Cortex of kidney (tissue), 1 donor: Measurements from ENCODE around the gene UBB.

Experiments
- DNase-seq: peaks from one replicate; lab custom pipeline; 2025; lab: John Stamatoyannopoulos, UW

The UBB gene

GRCh38 chr17:16380640-16381495 is at the start of gene UBB:
Gene UBB, plus strand, starts transcription at chr17:16381091. Its CDS starts 817 bp downstream, at chr17:16381908.
- no peak for DNase-seq

- DNase-seq: no peak
These were observed 42.5 kb upstream of the UBB start for GRCh38 chr17:16338391-16338790.

- DNase-seq: no peak
These were observed 41.5 kb upstream of the UBB start for GRCh38 chr17:16339402-16339801.

- DNase-seq: no peak
These were observed 40.9 kb upstream of the UBB start for GRCh38 chr17:16339959-16340358.

GRCh38 chr17:16342979-16343378 is 37.9 kb upstream of the UBB start:
- no peak for DNase-seq

- no peak for DNase-seq
These were observed 37.3 kb upstream of the UBB start for GRCh38 chr17:16343569-16343968.

GRCh38 chr17:16345565-16345964 is 35.3 kb upstream of the UBB start:
- no peak for DNase-seq

- DNase-seq: no peak
These were observed 34.1 kb upstream of the UBB start for GRCh38 chr17:16346721-16347271.

- DNase-seq: no peak
These were observed 32.3 kb upstream of the UBB start for GRCh38 chr17:16348586-16348985.

- DNase-seq: no peak
These were observed 31.5 kb upstream of the UBB start for GRCh38 chr17:16349431-16349830.

- no peak for DNase-seq
These were observed 29.1 kb upstream of the UBB start for GRCh38 chr17:16351831-16352230.

GRCh38 chr17:16352303-16352666 is 28.6 kb upstream of the UBB start:
- no peak for DNase-seq

- no peak for DNase-seq
These were observed 28.1 kb upstream of the UBB start for GRCh38 chr17:16352667-16353316.

- DNase-seq: no peak
These were observed 27.3 kb upstream of the UBB start, which contains the start of gene CENPV for GRCh38 chr17:16353317-16354174. Gene CENPV, minus strand, starts transcription at chr17:16353469. Its CDS starts 33 bp downstream, at chr17:16353436.

GRCh38 chr17:16354585-16354984 is 26.3 kb upstream of the UBB start:
- no peak for DNase-seq

GRCh38 chr17:16358394-16358793 is 22.5 kb upstream of the UBB start:
- DNase-seq: no peak

- DNase-seq: no peak
These were observed 19.0 kb upstream of the UBB start for GRCh38 chr17:16361874-16362273.

GRCh38 chr17:16363749-16364536 is 16.9 kb upstream of the UBB start:
- DNase-seq: no peak

- DNase-seq: no peak
These were observed 16.3 kb upstream of the UBB start for GRCh38 chr17:16364625-16365024.

- DNase-seq: no peak
These were observed 9.1 kb upstream of the UBB start for GRCh38 chr17:16371742-16372141.
